MCF 10A (cell line): ENCODE measurements around the gene SVOPL. TPM values are rescaled to one million over a fixed set of nuclear protein-coding genes. Genes with fewer than 3 reads are reported as not detected.

Source experiments
- BruUV-seq: library from RNA; stranded (reverse); fragments of 400-500 nt; replicated peaks from 2 replicates; lab custom pipeline; 2021; lab: Mats Ljungman, UMichigan
- CTCF ChIA-PET: fragments of 300-600 bp; sonication (Branson Sonifier 250); formaldehyde crosslinking; extraction: SDS; loops from one replicate; lab custom pipeline; 2021; ENCODE audit warnings: antibody characterized with exemption, inconsistent platforms; lab: Yijun Ruan, JAX
- POLR2A ChIA-PET: fragments of 300-600, 350-650 bp; sonication (Branson Sonifier 250); formaldehyde crosslinking; extraction: SDS; loops from one replicate; lab custom pipeline; 2020; ENCODE audit warnings: antibody characterized with exemption, inconsistent platforms; lab: Yijun Ruan, JAX
- DNase-seq: peaks from one replicate; pipeline ENCODE4 v3.0.0-alpha.2; 2018; ENCODE audit not compliant: unreplicated experiment
- H3K27ac Mint-ChIP-seq: one replicate; pipeline ENCODE4 v1.8.0; 2022; ENCODE audit warnings: mild to moderate bottlenecking, low read depth, mixed read lengths; ENCODE audit not compliant: unreplicated experiment
- H3K27me3 Mint-ChIP-seq: one replicate; pipeline ENCODE4 v1.8.0; 2022; ENCODE audit warnings: mixed read lengths; ENCODE audit not compliant: insufficient read depth, unreplicated experiment
- H3K36me3 Mint-ChIP-seq: one replicate; pipeline ENCODE4 v1.8.0; 2022; ENCODE audit warnings: mild to moderate bottlenecking, moderate library complexity, mixed read lengths; ENCODE audit not compliant: insufficient read depth, unreplicated experiment
- H3K4me1 Mint-ChIP-seq: one replicate; pipeline ENCODE4 v1.8.0; 2022; ENCODE audit warnings: mixed read lengths; ENCODE audit not compliant: insufficient read depth, unreplicated experiment
- H3K4me3 Mint-ChIP-seq: one replicate; pipeline ENCODE4 v1.8.0; 2022; ENCODE audit warnings: mild to moderate bottlenecking, moderate library complexity, mixed read lengths; ENCODE audit not compliant: unreplicated experiment
- H3K9me3 Mint-ChIP-seq: one replicate; pipeline ENCODE4 v1.8.0; 2022; ENCODE audit warnings: mixed read lengths; ENCODE audit not compliant: unreplicated experiment
- CTCF ChIP-seq: fragments of 200-600 bp; IDR thresholded peaks from one replicate; pipeline ENCODE4 v1.8.0; 2022; ENCODE audit warnings: antibody characterized with exemption, mild to moderate bottlenecking; ENCODE audit not compliant: unreplicated experiment
- intact Hi-C: fragments of 100-400 bp; cut with micrococcal nuclease; formaldehyde crosslinking; loops from 2 replicates; pipeline ENCODE4 v1.14.1; 2022
- total RNA-seq: library from RNA; stranded (reverse); gene quantifications from 2 replicates; pipeline ENCODE4 v1.2.3, GENCODE V29; 2022

Gene SVOPL
- total RNA-seq, 1 experiment from 2014 or later, result not detected

- ChIA-PET POLR2A (no interaction called here), CTCF (no interaction called here)
- intact Hi-C loops, result no loop called here
- Mint-ChIP-seq H3K36me3 (no peaks in the 10 kb centered on the region), H3K27me3 (peaks cover 12% of the 10 kb centered on the region), H3K4me1 (peaks cover 4% of the 10 kb centered on the region), H3K9me3 (peaks cover 6% of the 10 kb centered on the region), H3K4me3 (no peak overlapping the region), H3K27ac (no peak overlapping the region)
- no peak for TF ChIP-seq CTCF
- no peak for DNase-seq
- no TSS peak for BruUV-seq
Measured at GRCh38 chr7:138669364-138669763, 31.8 kb downstream of the SVOPL start.

GRCh38 chr7:138668946-138669345 lies 32.2 kb downstream of the SVOPL start:
- ChIA-PET CTCF (no interaction called here), POLR2A (no interaction called here)
- no peak for TF ChIP-seq CTCF
- intact Hi-C loops, result no loop called here
- Mint-ChIP-seq H3K36me3 (no peaks in the 10 kb centered on the region), H3K4me1 (peaks cover 4% of the 10 kb centered on the region), H3K4me3 (no peak overlapping the region), H3K9me3 (peaks cover 6% of the 10 kb centered on the region), H3K27me3 (peaks cover 12% of the 10 kb centered on the region), H3K27ac (no peak overlapping the region)
- no peak for DNase-seq
- no TSS peak for BruUV-seq

- H3K27me3 Mint-ChIP-seq, result peaks cover 12% of the 10 kb centered on the region
- no peak overlapping the region for H3K27ac Mint-ChIP-seq
- ChIA-PET POLR2A (no interaction called here), CTCF (no interaction called here)
- no peak for DNase-seq
- TF ChIP-seq CTCF, result no peak
- peaks cover 6% of the 10 kb centered on the region for H3K9me3 Mint-ChIP-seq
- no peak overlapping the region for H3K4me3 Mint-ChIP-seq
- BruUV-seq, result no TSS peak
- intact Hi-C loops, result no loop called here
- peaks cover 4% of the 10 kb centered on the region for H3K4me1 Mint-ChIP-seq
- no peaks in the 10 kb centered on the region for H3K36me3 Mint-ChIP-seq
Measured at GRCh38 chr7:138668229-138668596, 32.9 kb downstream of the SVOPL start.

GRCh38 chr7:138667535-138668228 lies 33.5 kb downstream of the SVOPL start:
- peaks cover 12% of the 10 kb centered on the region for H3K27me3 Mint-ChIP-seq

More at GRCh38 chr7:138667535-138668228, 33.5 kb downstream of the SVOPL start:
- H3K9me3 Mint-ChIP-seq, result peaks cover 6% of the 10 kb centered on the region
- peaks cover 4% of the 10 kb centered on the region for H3K4me1 Mint-ChIP-seq
- no peak overlapping the region for H3K27ac Mint-ChIP-seq
- intact Hi-C loops, result no loop called here
- DNase-seq, result no peak
- BruUV-seq, result no TSS peak
- no peak overlapping the region for H3K4me3 Mint-ChIP-seq
- no peak for TF ChIP-seq CTCF
- ChIA-PET CTCF (interaction anchor here (0.6 kb wide), 1 partner anchor 198 kb away, joined by 3 read pairs; no protein-coding TSS in a partner anchor), POLR2A (no interaction called here)
- no peaks in the 10 kb centered on the region for H3K36me3 Mint-ChIP-seq
